ENCODE measurements around the gene PKP1. TPM values are rescaled to one million over a fixed set of nuclear protein-coding genes. Genes with fewer than 3 reads are reported as not detected.
"Not testable (repeated sequence)": the region's sequence is repeated elsewhere in the genome, so short reads cannot be mapped to it uniquely, and the experiment has no call there.

PKP1 gene
- total and polyA plus RNA-seq, 2 donors (not counting 3 experiments of a cell fraction or from before 2014, with no cell fraction given), result 0.01 TPM; not detected in 1

DNA sequence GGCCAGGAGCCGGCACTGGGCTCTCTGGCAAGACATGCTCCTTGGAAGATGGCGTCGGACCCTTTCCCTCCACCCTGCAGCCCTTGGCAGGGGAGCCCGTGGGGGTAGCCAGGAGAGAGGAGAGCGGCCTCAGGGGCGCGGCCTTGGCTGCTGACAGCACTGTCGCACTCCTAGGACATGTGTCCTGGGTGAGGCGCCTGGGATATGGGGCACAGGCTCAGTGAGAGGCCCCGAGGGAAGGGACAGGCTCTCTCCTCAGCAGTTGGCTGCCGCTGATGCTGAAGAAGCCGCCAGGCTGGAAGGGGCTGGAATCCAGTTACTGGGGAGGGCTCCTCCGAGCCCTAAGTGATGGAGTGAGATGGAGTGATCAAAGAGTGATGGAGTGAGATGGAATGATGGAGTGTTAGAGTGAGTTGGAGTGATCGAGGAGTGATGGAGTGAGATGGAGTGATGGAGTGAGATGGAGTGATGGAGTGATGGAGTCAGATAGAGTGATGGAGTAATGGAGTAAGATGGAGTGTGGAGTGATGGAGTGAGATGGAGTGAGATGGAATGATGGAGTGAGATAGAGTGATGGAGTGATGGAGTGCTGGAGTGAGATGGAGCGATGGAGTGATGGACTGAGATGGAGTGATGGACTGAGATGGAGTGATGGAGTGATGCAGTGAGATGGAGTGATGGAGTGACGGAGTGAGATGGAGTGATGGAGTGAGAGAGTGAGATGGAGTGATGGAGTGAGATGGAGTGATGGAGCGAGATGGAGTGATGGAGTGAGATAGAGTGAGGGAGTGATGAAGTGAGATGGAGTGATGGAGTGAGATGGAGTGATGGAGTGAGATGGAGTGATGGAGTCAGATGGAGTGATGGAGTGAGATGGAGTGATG is 27.6 kb upstream of the PKP1 start:
- no peak for FAIRE-seq
- BruUV-seq (replicated peaks), result no TSS peak

DNA sequence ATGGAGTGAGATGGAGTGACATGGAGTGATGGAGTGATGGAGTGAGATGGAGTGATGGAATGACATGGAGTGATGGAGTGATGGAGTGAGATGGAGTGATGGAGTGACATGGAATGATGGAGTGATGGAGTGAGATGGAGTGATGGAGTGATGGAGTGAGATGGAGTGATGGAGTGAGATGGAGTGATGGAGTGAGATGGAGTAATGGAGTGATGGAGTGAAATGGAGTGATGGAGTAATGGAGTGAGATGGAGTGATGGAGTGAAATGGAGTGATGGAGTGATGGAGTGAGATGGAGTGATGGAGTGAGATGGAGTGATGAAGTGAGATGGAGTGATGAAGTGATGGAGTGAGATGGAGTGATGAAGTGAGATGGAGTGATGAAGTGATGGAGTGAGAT is 25.2 kb upstream of the PKP1 start:
- H3K79me2 ChIP-seq (ENCODE audit: control insufficient read depth, insufficient read depth, low read length); H3K4me1 ChIP-seq (ENCODE audit: control insufficient read depth, extremely low read depth, insufficient read depth, low read length); H3K36me3 ChIP-seq (ENCODE audit: control insufficient read depth in 2 of 2, extremely low read depth in 1 of 2, insufficient read depth in 2 of 2, low read length in 2 of 2); dilution Hi-C loops (cut with MboI; ENCODE audit: extremely low pct_ligation_motif_present, low sequenced_read_pairs); H3K9me3 ChIP-seq (replicated peaks; ENCODE audit: control insufficient read depth, insufficient read depth, low read length); FAIRE-seq; intact Hi-C loops (cut with micrococcal nuclease); H2AFZ ChIP-seq (ENCODE audit: low read depth, low read length); H3K9me1 ChIP-seq (replicated peaks; ENCODE audit: control insufficient read depth, extremely low read depth, insufficient read depth, low read length); DNase-seq (ENCODE audit: low read depth, low spot score); H3K4me3 ChIP-seq (replicated peaks in 1 of 3; ENCODE audit: insufficient read depth in 1 of 3, low read depth in 1 of 3, low read length in 3 of 3); H3K9ac ChIP-seq (replicated peaks; ENCODE audit: extremely low read depth, insufficient read depth, low read length); H3K27ac ChIP-seq (ENCODE audit: insufficient read depth, low read depth, low read length); H4K20me1 ChIP-seq (replicated peaks; ENCODE audit: control insufficient read depth, extremely low read depth, insufficient read depth, low read length); H3K4me2 ChIP-seq (ENCODE audit: insufficient read depth, low read length); BruUV-seq (replicated peaks); POLR2A ChIA-PET: not testable (repeated sequence)
- CTCF ChIA-PET, result interaction anchor here (1.0 kb wide), 1 partner anchor 139 kb away, joined by 3 read pairs; no protein-coding TSS in a partner anchor
- H3K27me3 ChIP-seq (ENCODE audit: control insufficient read depth in 2 of 2, insufficient read depth in 2 of 2, low read length in 2 of 2), result peaks cover 14 to 16% of the 10 kb centered on the region in 2 experiments

More for the DNA sequence above, 27.6 kb upstream of the PKP1 start:
- H3K79me2 ChIP-seq (ENCODE audit: control insufficient read depth, insufficient read depth, low read length), result no peaks in the 10 kb centered on the region
- peaks cover 11 to 12% of the 10 kb centered on the region in 2 experiments for H3K27me3 ChIP-seq (ENCODE audit: control insufficient read depth in 2 of 2, insufficient read depth in 2 of 2, low read length in 2 of 2)
- no peaks in the 10 kb centered on the region for H3K9me1 ChIP-seq (replicated peaks; ENCODE audit: control insufficient read depth, extremely low read depth, insufficient read depth, low read length)
- H3K4me1 ChIP-seq (ENCODE audit: control insufficient read depth, extremely low read depth, insufficient read depth, low read length), result no peaks in the 10 kb centered on the region
- H2AFZ ChIP-seq (ENCODE audit: low read depth, low read length), result no peak overlapping the region
- dilution Hi-C loops (cut with MboI; ENCODE audit: extremely low pct_ligation_motif_present, low sequenced_read_pairs) (no loop called here), intact Hi-C loops (cut with micrococcal nuclease) (no loop called here)
- ChIA-PET POLR2A (no interaction called here), CTCF (interaction anchor here (0.6 to 5.3 kb wide), 3 partner anchors 90 to 150 kb away, joined by 6 to 109 read pairs (median 7); no protein-coding TSS in a partner anchor)
- H3K4me2 ChIP-seq (ENCODE audit: insufficient read depth, low read length), result no peak overlapping the region
- DNase-seq (ENCODE audit: low read depth, low spot score), result no peak
- H3K36me3 ChIP-seq (ENCODE audit: control insufficient read depth in 2 of 2, extremely low read depth in 1 of 2, insufficient read depth in 2 of 2, low read length in 2 of 2), result no peaks in the 10 kb centered on the region
- no peaks in the 10 kb centered on the region for H4K20me1 ChIP-seq (replicated peaks; ENCODE audit: control insufficient read depth, extremely low read depth, insufficient read depth, low read length)
- no peak overlapping the region for H3K9ac ChIP-seq (replicated peaks; ENCODE audit: extremely low read depth, insufficient read depth, low read length)
- H3K4me3 ChIP-seq (replicated peaks in 1 of 3; ENCODE audit: insufficient read depth in 1 of 3, low read depth in 1 of 3, low read length in 3 of 3), result no peak overlapping the region
- H3K9me3 ChIP-seq (replicated peaks; ENCODE audit: control insufficient read depth, insufficient read depth, low read length), result no peaks in the 10 kb centered on the region
- no peak for TF ChIP-seq EZH2 (IDR thresholded peaks at IDR 0.05; ENCODE audit: borderline replicate concordance, low read depth, low read length, severe bottlenecking)
- no peak overlapping the region for H3K27ac ChIP-seq (ENCODE audit: insufficient read depth, low read depth, low read length)
